Neural cell (in vitro differentiated cells): ENCODE data around the gene RPLP2. TPM values are rescaled to one million over a fixed set of nuclear protein-coding genes. Genes with fewer than 3 reads are reported as not detected.
A peak's percentile ranks its signal among the peaks of the same experiment; 100 is the strongest.

Source experiments
- H2AFZ ChIP-seq: fragments of 200-600, 300-800 bp; sonication (generic), shearing (Covaris generic); 2 replicates; pipeline ENCODE4 v1.6.0; 2014; ENCODE audit warnings: low read depth, mild to moderate bottlenecking, antibody characterized with exemption, low read length, moderate library complexity
- H3F3A ChIP-seq: fragments of 200-600 bp; shearing (Covaris generic); 2 replicates; pipeline ENCODE4 v1.6.1; 2016; ENCODE audit warnings: mild to moderate bottlenecking, moderate library complexity, mixed read lengths, antibody characterized with exemption, low read length; ENCODE audit not compliant: insufficient read depth, poor library complexity, severe bottlenecking
- H3K27ac ChIP-seq: fragments of 200-600, 300-800 bp; sonication (generic), shearing (Covaris generic); 2 replicates; pipeline ENCODE4 v1.5.1; 2014; ENCODE audit warnings: mild to moderate bottlenecking, low read length, moderate library complexity
- H3K27me3 ChIP-seq: fragments of 300-800, 200-600 bp; sonication (generic), shearing (Covaris generic); 2 replicates; pipeline ENCODE4 v1.6.0; 2014; ENCODE audit warnings: mild to moderate bottlenecking, low read depth, low read length, moderate library complexity; ENCODE audit not compliant: insufficient read depth
- H3K36me3 ChIP-seq: fragments of 300-800, 200-600 bp; sonication (generic), shearing (Covaris generic); 2 replicates; pipeline ENCODE4 v1.5.1; 2014; ENCODE audit warnings: mild to moderate bottlenecking, antibody characterized with exemption, low read length, moderate library complexity; ENCODE audit not compliant: insufficient read depth
- H3K4me2 ChIP-seq: fragments of 300-800, 200-600 bp; sonication (generic), shearing (Covaris generic); 2 replicates; pipeline ENCODE4 v1.6.0; 2014; ENCODE audit warnings: mild to moderate bottlenecking, low read length
- H3K4me3 ChIP-seq: fragments of 300-800, 200-600 bp; sonication (generic), shearing (Covaris generic); 2 replicates; pipeline ENCODE4 v1.5.1; 2014; ENCODE audit warnings: mild to moderate bottlenecking, low read length, moderate library complexity
- H3K79me2 ChIP-seq: fragments of 200-600 bp; shearing (Covaris generic); replicated peaks from 2 replicates; pipeline ENCODE4 v1.6.0; 2014; ENCODE audit warnings: mild to moderate bottlenecking, low read length, moderate library complexity; ENCODE audit not compliant: insufficient read depth
- H3K9ac ChIP-seq: fragments of 300-800, 200-600 bp; sonication (generic), shearing (Covaris generic); 2 replicates; pipeline ENCODE4 v1.6.1; 2016; ENCODE audit warnings: mild to moderate bottlenecking, low read length, mixed read lengths
- H3K9me2 ChIP-seq: fragments of 200-600 bp; shearing (Covaris generic); 2 replicates; pipeline ENCODE4 v1.6.1; 2016; ENCODE audit warnings: mild to moderate bottlenecking, low read length, mixed read lengths; ENCODE audit not compliant: insufficient read depth
- H3K9me3 ChIP-seq: fragments of 200-600, 300-800 bp; sonication (generic), shearing (Covaris generic); 2 replicates; pipeline ENCODE4 v1.6.1; 2016; ENCODE audit warnings: mild to moderate bottlenecking, mixed run types, low read length, moderate library complexity, mixed read lengths
- H4K20me1 ChIP-seq: fragments of 200-600 bp; shearing (Covaris generic); 2 replicates; pipeline ENCODE4 v1.6.1; 2016; ENCODE audit warnings: mild to moderate bottlenecking, mixed run types; ENCODE audit not compliant: insufficient read depth
- EP300 ChIP-seq: fragments of 450-650 bp; conservative IDR thresholded peaks from 2 replicates; pipeline ENCODE4 v1.6.1; 2014; ENCODE audit warnings: antibody characterized with exemption, mild to moderate bottlenecking, moderate library complexity; ENCODE audit not compliant: poor library complexity, severe bottlenecking
- EZH2 ChIP-seq: fragments of 200-600, 300-800 bp; shearing (Covaris generic), sonication (generic); IDR thresholded peaks from 2 replicates; pipeline ENCODE4 v1.6.1; 2014; ENCODE audit warnings: antibody characterized with exemption, low read length, borderline replicate concordance, mild to moderate bottlenecking; ENCODE audit not compliant: insufficient read depth, poor library complexity, severe bottlenecking
- MXI1 ChIP-seq: fragments of 450-650 bp; conservative IDR thresholded peaks from 2 replicates; pipeline ENCODE4 v1.6.1; 2014; ENCODE audit warnings: antibody characterized with exemption, mild to moderate bottlenecking; ENCODE audit not compliant: poor library complexity, severe bottlenecking
- POLR2AphosphoS5 ChIP-seq: IDR thresholded peaks from 2 replicates; pipeline ENCODE4 v1.6.1; 2012
- RAD21 ChIP-seq: fragments of 450-650 bp; conservative IDR thresholded peaks from 2 replicates; pipeline ENCODE4 v1.6.1; 2014; ENCODE audit warnings: antibody characterized with exemption, mild to moderate bottlenecking, moderate library complexity
- SMC3 ChIP-seq: fragments of 450-650 bp; conservative IDR thresholded peaks from 2 replicates; pipeline ENCODE4 v1.6.1; 2014; ENCODE audit warnings: antibody characterized with exemption, mild to moderate bottlenecking, moderate library complexity; ENCODE audit not compliant: poor library complexity
- TAF1 ChIP-seq: IDR thresholded peaks from 2 replicates; pipeline ENCODE4 v1.6.1; 2012; ENCODE audit warnings: low read depth
- polyA plus RNA-seq: library from polyadenylated mRNA; depleted of rRNA; stranded (reverse); fragments of >200 nt; gene quantifications from 2 replicates; pipeline ENCODE4 v1.2.3, GENCODE V29; 2014
- TF ChIP-seq, protein P1 (sequence below): IDR thresholded peaks from 2 replicates; pipeline ENCODE4 v1.6.1; 2012; ENCODE audit warnings: borderline replicate concordance
- TF ChIP-seq, protein P2 (sequence below): fragments of 450-650 bp; IDR thresholded peaks from 2 replicates; pipeline ENCODE4 v1.5.1; 2014; ENCODE audit warnings: antibody characterized with exemption, mild to moderate bottlenecking, moderate library complexity; ENCODE audit not compliant: poor library complexity, severe bottlenecking

RPLP2 gene
- polyA plus RNA-seq, 1 donor from 2014 or later = 147 TPM

DNA sequence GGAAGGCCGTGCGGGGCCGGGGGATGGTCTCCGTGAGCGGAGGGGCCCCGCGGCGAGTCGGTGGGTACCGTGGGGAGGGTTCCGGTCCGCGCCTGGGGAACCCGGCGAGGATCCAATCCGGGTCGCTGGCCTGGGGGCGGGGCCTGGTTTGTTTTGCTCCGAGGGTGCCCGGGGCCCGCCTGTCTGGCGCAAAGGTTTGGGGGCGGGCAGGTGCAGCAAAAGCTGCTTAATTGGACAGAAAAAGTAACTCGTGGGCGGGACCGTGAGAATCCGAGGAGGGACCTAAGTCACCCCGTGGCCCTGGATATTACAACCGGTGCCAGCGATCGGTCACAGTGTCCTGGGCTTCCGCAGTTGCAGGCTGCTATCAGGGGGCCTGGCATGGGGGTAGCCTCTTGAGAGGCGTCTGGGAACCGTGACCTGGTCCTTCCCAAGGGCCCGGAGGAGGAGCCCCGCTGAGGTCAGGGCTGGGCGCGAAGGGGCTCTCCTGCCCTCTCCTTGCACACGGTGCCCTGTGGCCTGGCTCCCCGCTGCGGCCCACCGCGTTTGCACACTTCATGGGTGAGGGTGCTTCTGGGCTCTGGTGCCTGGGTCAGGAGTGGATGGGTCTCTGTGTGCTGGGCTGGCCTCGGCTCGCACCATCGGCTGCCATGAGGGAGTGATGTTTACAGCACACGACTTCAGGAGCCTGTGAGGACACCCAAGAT, 10.3 kb downstream of the RPLP2 start:
- Histone ChIP-seq H3K36me3 (no peaks in the 10 kb centered on the region), H4K20me1 (no peaks in the 10 kb centered on the region), H3K79me2 (peaks cover 3% of the 10 kb centered on the region), H3K4me2 (peak overlapping the region; percentile 89), H3K9me3 (no peaks in the 10 kb centered on the region), H3K9ac (peak overlapping the region; percentile 69), H3K4me3 (peak overlapping the region; percentile 81), H3K9me2 (no peaks in the 10 kb centered on the region), H3K27me3 (no peaks in the 10 kb centered on the region), H3K27ac (no peak overlapping the region), H2AFZ (no peak overlapping the region), H3F3A (no peaks in the 10 kb centered on the region)
- no peak for TF ChIP-seq TAF1
- TF ChIP-seq POLR2AphosphoS5 = no peak
- no peak for TF ChIP-seq RAD21
- no peak for TF ChIP-seq SMC3
- TF ChIP-seq MXI1 = no peak
- TF ChIP-seq, protein P1, sequence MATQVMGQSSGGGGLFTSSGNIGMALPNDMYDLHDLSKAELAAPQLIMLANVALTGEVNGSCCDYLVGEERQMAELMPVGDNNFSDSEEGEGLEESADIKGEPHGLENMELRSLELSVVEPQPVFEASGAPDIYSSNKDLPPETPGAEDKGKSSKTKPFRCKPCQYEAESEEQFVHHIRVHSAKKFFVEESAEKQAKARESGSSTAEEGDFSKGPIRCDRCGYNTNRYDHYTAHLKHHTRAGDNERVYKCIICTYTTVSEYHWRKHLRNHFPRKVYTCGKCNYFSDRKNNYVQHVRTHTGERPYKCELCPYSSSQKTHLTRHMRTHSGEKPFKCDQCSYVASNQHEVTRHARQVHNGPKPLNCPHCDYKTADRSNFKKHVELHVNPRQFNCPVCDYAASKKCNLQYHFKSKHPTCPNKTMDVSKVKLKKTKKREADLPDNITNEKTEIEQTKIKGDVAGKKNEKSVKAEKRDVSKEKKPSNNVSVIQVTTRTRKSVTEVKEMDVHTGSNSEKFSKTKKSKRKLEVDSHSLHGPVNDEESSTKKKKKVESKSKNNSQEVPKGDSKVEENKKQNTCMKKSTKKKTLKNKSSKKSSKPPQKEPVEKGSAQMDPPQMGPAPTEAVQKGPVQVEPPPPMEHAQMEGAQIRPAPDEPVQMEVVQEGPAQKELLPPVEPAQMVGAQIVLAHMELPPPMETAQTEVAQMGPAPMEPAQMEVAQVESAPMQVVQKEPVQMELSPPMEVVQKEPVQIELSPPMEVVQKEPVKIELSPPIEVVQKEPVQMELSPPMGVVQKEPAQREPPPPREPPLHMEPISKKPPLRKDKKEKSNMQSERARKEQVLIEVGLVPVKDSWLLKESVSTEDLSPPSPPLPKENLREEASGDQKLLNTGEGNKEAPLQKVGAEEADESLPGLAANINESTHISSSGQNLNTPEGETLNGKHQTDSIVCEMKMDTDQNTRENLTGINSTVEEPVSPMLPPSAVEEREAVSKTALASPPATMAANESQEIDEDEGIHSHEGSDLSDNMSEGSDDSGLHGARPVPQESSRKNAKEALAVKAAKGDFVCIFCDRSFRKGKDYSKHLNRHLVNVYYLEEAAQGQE = no peak
- TF ChIP-seq EP300 = no peak
- TF ChIP-seq EZH2 = no peak
- TF ChIP-seq, protein P2, sequence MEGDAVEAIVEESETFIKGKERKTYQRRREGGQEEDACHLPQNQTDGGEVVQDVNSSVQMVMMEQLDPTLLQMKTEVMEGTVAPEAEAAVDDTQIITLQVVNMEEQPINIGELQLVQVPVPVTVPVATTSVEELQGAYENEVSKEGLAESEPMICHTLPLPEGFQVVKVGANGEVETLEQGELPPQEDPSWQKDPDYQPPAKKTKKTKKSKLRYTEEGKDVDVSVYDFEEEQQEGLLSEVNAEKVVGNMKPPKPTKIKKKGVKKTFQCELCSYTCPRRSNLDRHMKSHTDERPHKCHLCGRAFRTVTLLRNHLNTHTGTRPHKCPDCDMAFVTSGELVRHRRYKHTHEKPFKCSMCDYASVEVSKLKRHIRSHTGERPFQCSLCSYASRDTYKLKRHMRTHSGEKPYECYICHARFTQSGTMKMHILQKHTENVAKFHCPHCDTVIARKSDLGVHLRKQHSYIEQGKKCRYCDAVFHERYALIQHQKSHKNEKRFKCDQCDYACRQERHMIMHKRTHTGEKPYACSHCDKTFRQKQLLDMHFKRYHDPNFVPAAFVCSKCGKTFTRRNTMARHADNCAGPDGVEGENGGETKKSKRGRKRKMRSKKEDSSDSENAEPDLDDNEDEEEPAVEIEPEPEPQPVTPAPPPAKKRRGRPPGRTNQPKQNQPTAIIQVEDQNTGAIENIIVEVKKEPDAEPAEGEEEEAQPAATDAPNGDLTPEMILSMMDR = no peak

DNA sequence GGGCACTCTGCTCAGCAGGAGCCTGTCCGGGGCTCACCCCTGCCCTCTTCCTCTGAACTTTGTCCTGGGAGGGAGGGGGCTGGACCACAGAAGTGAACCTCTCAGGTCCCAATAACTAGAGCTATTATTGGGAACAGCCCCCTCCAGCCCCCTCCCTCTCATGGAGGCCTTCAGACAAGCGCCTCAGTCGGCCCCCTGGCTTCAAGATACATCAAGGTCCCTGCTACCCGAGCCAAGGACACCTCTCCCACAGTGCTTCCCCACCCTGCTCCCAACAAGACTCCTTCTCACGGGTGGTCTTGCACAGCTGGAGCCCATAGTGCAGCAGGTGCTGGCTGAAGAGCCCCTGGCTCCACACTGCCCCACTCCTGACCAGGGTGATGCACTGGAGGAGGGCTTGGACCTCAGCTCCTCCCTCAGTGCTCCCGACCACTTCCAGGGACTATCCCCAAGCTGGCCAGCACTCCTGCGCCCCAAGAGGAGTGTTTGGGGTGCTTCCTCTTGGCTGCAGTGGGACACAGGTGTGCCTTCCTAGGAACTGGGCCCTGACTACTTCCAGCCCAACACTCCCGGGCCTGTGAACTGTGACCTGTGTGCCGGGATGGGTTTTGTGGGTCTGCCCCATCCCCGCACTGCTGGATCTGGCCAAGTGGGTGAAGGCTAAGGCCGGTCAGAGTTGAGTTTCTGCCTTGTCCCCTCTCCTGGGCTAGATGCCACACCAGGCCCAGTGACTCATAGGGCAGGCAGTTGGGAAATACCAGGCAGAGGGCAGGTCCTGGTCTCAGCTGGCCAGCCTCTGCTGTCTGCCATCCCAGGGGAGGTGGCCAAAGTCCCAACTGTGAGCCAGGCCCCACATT, 11.1 kb downstream of the RPLP2 start:
- H3K9me2 ChIP-seq = no peaks in the 10 kb centered on the region
- TF ChIP-seq MXI1 = no peak
- TF ChIP-seq, protein P2 = no peak
- no peak for TF ChIP-seq EZH2
- no peaks in the 10 kb centered on the region for H3F3A ChIP-seq
- H3K79me2 ChIP-seq = peaks cover 3% of the 10 kb centered on the region
- H3K4me2 ChIP-seq = peak overlapping the region; percentile 89
- peak overlapping the region; percentile 81 for H3K4me3 ChIP-seq
- H4K20me1 ChIP-seq = no peaks in the 10 kb centered on the region
- no peaks in the 10 kb centered on the region for H3K9me3 ChIP-seq
- H2AFZ ChIP-seq = no peak overlapping the region
- H3K9ac ChIP-seq = peak overlapping the region; percentile 69
- H3K27me3 ChIP-seq = peaks cover under 1% of the 10 kb centered on the region
- no peaks in the 10 kb centered on the region for H3K36me3 ChIP-seq
- H3K27ac ChIP-seq = no peak overlapping the region
